Parathyroid adenoma (tissue), 2 donors: ENCODE results near the gene CABP7.
A peak's percentile ranks its signal among the peaks of the same experiment; 100 is the strongest.

Source experiments
- H2AFZ ChIP-seq: fragments of 300-600 bp; sonication (generic); one replicate; pipeline ENCODE4 v1.7.0; 2017; ENCODE audit warnings: antibody characterized with exemption, mild to moderate bottlenecking
- H3K27ac ChIP-seq: fragments of 300-600 bp; sonication (generic); one replicate; pipeline ENCODE4 v1.7.0; 2017
- H3K27me3 ChIP-seq: fragments of 300-600 bp; sonication (generic); one replicate; pipeline ENCODE4 v1.7.0; 2017; ENCODE audit warnings: low read length; ENCODE audit not compliant: control insufficient read depth, insufficient read depth
- H3K36me3 ChIP-seq: fragments of 300-600 bp; sonication (generic); one replicate; pipeline ENCODE4 v1.7.0; 2017; ENCODE audit warnings: low read length; ENCODE audit not compliant: control insufficient read depth, insufficient read depth
- H3K4me1 ChIP-seq: fragments of 300-600 bp; sonication (generic); one replicate; pipeline ENCODE4 v1.7.0; 2017; ENCODE audit warnings: control low read depth
- H3K4me2 ChIP-seq: fragments of 300-600 bp; sonication (generic); one replicate; pipeline ENCODE4 v1.7.0; 2017; ENCODE audit warnings: low read length
- H3K4me3 ChIP-seq: fragments of 300-600 bp; sonication (generic); one replicate; pipeline ENCODE4 v1.7.0; 2017; ENCODE audit warnings: low read depth, low read length
- H3K79me2 ChIP-seq: fragments of 300-600 bp; sonication (generic); one replicate; pipeline ENCODE4 v1.7.0; 2017; ENCODE audit warnings: control low read depth
- H3K9ac ChIP-seq: fragments of 300-600 bp; sonication (generic); one replicate; pipeline ENCODE4 v1.7.0; 2017; ENCODE audit warnings: mild to moderate bottlenecking
- H3K9me3 ChIP-seq: fragments of 300-600 bp; sonication (generic); one replicate; pipeline ENCODE4 v1.7.0; 2017; ENCODE audit warnings: low read length; ENCODE audit not compliant: control insufficient read depth
- TF ChIP-seq, protein P1 (sequence below): fragments of 300-600 bp; sonication (generic); IDR thresholded peaks from one replicate; pipeline ENCODE4 v1.7.0; 2017; ENCODE audit warnings: antibody characterized with exemption, mild to moderate bottlenecking
- donor health status: primary hyperparathyroidism.

CABP7 gene

GRCh38 chr22:29772170-29772641 lies 52.4 kb downstream of the CABP7 start:
- H3K79me2 ChIP-seq: peaks cover 6% of the 10 kb centered on the region
- no peaks in the 10 kb centered on the region for H3K36me3 ChIP-seq
- no peaks in the 10 kb centered on the region for H3K27me3 ChIP-seq
- TF ChIP-seq, protein P1, sequence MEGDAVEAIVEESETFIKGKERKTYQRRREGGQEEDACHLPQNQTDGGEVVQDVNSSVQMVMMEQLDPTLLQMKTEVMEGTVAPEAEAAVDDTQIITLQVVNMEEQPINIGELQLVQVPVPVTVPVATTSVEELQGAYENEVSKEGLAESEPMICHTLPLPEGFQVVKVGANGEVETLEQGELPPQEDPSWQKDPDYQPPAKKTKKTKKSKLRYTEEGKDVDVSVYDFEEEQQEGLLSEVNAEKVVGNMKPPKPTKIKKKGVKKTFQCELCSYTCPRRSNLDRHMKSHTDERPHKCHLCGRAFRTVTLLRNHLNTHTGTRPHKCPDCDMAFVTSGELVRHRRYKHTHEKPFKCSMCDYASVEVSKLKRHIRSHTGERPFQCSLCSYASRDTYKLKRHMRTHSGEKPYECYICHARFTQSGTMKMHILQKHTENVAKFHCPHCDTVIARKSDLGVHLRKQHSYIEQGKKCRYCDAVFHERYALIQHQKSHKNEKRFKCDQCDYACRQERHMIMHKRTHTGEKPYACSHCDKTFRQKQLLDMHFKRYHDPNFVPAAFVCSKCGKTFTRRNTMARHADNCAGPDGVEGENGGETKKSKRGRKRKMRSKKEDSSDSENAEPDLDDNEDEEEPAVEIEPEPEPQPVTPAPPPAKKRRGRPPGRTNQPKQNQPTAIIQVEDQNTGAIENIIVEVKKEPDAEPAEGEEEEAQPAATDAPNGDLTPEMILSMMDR: no peak
- H3K9ac ChIP-seq: no peak overlapping the region
- no peak overlapping the region for H2AFZ ChIP-seq
- H3K4me3 ChIP-seq: no peak overlapping the region
- no peaks in the 10 kb centered on the region for H3K9me3 ChIP-seq
- H3K4me2 ChIP-seq: no peak overlapping the region
- H3K4me1 ChIP-seq: no peaks in the 10 kb centered on the region
- H3K27ac ChIP-seq: no peak overlapping the region

- H3K27me3 ChIP-seq: no peaks in the 10 kb centered on the region
- no peak overlapping the region for H3K4me2 ChIP-seq
- H3K36me3 ChIP-seq: no peaks in the 10 kb centered on the region
- H3K79me2 ChIP-seq: no peaks in the 10 kb centered on the region
- no peak overlapping the region for H3K9ac ChIP-seq
- H3K9me3 ChIP-seq: no peaks in the 10 kb centered on the region
- no peak overlapping the region for H3K27ac ChIP-seq
- H3K4me1 ChIP-seq: no peaks in the 10 kb centered on the region
- TF ChIP-seq, protein P1: no peak
- no peak overlapping the region for H3K4me3 ChIP-seq
- H2AFZ ChIP-seq: no peak overlapping the region
These were observed 53.4 kb downstream of the CABP7 start for GRCh38 chr22:29773233-29773632.

DNA sequence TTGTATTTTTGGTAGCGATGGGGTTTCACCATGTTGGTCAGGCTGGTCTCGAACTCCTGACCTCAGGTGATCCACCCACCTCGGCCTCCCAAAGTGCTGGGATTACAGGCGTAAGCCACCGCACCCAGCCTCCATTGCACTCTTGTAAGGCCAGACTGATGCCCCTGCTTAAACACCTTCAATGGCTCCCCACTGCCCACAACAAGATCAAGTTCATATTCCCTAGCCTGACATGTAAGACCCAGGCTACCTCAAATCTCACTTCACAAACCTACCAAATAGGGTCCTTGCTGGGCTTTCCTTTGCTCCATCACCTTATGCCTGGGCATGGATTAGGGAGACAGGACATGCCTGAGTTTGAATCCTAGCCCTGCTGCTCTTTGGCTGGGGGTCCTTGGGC lies 60.4 kb downstream of the CABP7 start:
- Histone ChIP-seq H3K9ac (no peak overlapping the region), H3K27ac (peak overlapping the region; percentile 43), H3K27me3 (no peaks in the 10 kb centered on the region), H3K4me1 (peaks cover 14% of the 10 kb centered on the region), H3K9me3 (no peaks in the 10 kb centered on the region), H3K4me3 (no peak overlapping the region), H3K79me2 (no peaks in the 10 kb centered on the region), H3K4me2 (no peak overlapping the region), H3K36me3 (no peaks in the 10 kb centered on the region), H2AFZ (no peak overlapping the region)
- TF ChIP-seq, protein P1: no peak

GRCh38 chr22:29780748-29781676 lies 61.2 kb downstream of the CABP7 start:
- no peak overlapping the region for H3K4me3 ChIP-seq
- no peaks in the 10 kb centered on the region for H3K79me2 ChIP-seq
- no peak overlapping the region for H3K9ac ChIP-seq
- peaks cover 14% of the 10 kb centered on the region for H3K4me1 ChIP-seq
- no peak overlapping the region for H3K4me2 ChIP-seq
- TF ChIP-seq, protein P1: no peak
- H2AFZ ChIP-seq: peak overlapping the region; percentile 69
- no peaks in the 10 kb centered on the region for H3K36me3 ChIP-seq
- H3K27ac ChIP-seq: peak overlapping the region; percentile 43
- H3K27me3 ChIP-seq: no peaks in the 10 kb centered on the region
- no peaks in the 10 kb centered on the region for H3K9me3 ChIP-seq
